ENCODE results near the gene TARBP1.
"Not testable (repeated sequence)": the region's sequence is repeated elsewhere in the genome, so short reads cannot be mapped to it uniquely, and the experiment has no call there.

TARBP1 gene

DNA sequence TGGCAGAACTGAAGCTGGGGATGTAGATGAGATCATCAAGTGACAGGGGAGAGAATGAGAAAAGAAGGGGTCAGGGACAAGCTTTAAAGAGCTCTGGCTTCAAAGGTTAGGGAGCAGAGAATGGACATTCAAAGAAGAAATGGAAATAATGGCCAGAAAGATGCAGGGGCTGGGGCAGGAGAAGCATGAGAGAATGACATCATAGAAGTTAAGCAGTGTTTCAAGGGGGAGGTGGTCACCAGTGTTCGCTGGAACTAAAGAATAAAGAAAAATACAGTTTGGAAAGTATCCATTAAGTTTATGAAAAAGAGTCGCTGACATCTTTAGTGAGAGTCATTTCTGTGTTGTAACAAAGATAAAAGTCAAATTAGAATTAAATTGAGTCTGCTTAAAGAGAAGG is 44.3 kb downstream of the TARBP1 start:
- DNase-seq (ENCODE audit: low spot score), result no peak

DNA sequence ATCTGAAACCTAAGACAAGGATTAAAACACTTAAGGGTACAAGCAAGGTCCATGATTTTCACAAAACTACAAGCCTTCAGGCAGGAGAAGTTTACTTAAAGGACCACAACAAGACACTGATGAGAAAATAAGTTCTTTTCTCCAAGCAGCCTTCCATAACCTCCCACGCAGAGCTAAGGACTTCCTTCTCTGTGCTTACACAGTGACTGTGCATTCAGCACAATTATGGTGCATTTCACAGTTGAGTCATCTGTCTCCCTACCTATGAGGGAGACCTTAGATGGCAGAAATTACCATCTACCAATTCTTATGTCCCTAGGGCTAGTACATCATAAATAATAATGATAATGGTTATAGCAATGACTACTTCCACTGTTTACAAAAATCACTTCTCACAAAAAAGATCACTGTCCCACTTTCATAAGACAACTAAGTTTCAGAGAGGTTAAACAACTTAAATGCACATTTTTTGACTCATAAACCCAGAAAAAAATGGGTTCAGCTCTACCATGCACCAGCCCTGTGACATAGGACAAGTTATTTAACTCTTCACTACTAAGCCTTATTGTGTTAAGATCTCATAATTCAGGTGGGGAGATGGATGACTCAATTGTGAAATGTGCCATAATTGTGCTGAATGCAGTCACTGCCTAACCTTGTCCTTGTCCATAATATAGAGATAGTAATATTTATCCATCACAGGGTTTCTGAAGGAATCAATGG is 45.3 kb downstream of the TARBP1 start:
- DNase-seq (ENCODE audit: low spot score), result peak; percentile 38

DNA sequence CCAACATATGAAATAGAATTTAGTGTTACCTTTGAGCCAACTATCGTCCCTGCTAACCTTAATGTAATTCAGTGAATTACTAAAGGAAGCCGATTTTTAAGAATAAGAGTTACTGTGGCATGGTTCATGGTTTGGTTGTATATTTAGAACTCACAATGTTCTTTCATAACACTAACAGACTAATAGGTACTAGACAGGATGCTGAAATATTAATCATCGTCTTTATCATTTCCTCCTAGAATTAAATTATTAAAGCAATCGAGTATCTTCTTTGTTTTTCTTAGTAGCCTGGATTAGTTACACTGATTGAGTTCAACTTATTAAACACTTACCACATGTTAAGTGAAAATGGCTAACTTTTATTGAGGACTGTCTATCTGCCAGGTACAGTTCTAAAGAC is 47.7 kb downstream of the TARBP1 start:
- DNase-seq (ENCODE audit: low spot score), result no peak

DNA sequence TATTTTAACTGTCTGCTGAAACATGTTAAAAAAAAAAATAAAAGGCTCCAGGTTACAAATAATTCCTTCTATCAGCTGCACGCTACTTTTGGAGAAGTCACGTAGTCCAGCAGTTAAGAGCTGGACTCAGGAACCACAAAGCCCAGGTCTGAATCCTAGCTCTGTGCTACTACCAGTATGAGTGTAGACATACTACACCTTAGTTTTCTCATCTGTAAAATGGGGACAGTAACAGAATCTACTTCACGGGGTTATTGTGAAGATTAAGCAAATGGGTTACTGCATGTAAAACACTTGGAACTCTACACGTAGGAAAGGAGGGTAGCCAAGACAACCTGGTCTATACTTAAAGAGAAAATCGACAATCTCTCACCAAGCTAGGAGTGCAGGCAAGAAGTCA is 48.3 kb downstream of the TARBP1 start:
- DNase-seq (ENCODE audit: low spot score), result no peak

DNA sequence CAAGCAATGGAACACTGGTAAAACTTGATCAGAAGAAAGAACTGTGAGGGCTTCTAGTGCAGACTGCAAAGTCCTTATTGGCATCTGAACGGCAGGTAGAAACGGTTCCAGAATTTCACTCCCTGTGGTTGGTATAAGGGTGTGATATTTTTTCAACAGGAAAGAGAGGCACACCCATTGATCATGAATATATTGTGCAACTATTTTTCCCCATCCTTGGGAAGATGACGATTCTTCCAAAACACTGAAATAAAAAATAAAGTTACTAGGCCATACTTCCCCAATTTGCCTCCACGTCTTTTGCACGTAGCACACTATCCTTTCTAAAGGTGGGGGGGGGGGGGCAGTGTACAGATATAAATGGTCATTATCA is 49.6 kb downstream of the TARBP1 start:
- no peak for DNase-seq (ENCODE audit: low spot score)

DNA sequence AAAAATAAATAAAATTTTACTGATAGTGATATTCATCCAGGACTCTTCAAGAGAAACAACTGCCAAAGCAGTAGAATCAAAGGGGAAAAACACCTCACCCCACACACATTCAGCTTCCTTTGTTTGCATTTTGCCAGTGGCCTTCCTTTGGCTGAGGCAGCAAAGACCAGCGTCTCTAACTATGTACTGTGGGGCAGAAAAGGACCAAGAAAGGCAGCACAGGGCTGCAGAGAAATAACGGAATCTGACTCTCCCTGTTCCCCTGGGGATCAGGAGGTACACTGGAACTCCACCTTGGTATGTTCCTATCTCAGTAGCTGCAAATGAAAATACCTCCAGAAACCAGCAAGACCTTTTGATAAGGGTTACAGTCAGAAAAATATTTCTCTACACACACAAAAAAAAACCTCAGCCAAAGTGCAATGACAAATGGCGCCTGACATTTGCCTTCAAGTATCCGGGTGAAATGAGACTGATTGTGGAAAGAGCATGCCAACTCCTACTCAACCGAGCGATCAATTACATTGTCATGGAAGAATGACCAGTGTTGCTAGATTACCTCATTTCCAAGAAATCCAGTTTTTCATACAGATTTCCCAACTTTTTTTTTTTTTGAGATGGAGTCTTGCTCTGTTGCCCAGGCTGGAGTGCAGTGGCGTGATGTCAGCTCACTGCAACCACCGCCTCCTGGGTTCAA is 50.9 kb downstream of the TARBP1 start:
- DNase-seq (ENCODE audit: low spot score), result no peak

DNA sequence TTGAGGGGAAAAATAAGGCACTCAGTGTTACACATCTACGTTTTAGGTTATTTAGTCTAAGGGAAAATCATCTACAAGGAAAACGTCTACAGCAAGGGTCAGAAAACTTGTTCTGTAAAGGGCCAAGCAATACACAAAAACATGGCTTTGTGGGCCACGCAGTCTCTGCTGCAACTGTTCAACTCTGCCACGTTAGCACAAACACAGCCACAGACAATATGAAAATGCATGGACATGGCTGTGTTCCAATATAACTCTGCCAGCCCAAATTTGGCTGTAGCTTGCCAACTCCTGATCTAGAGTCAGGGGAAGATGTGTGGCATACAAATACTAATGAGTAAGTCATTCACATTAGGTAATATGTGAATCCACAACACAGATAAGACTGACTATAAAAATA is 65.0 kb downstream of the TARBP1 start:
- DNase-seq (ENCODE audit: low spot score), result no peak

DNA sequence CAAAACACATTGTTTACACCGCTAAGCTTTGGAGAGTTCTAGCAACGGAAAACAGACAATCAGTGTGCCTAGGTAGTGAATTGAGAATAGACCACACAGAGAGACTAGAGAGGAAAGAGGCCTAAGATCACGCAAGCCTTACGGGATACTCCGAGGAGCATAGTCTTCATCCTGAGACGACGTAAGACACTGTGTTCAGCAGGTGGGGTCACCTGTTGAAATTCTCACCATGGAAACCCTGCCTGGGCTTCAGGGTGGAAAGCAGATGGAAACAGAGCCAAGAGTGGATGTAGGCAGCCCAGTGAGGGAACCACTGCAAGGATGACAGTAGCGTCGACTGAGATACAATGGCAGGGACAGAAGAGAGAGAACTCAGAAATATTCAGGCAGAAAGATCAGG is 65.5 kb downstream of the TARBP1 start:
- no peak for DNase-seq (ENCODE audit: low spot score)

DNA sequence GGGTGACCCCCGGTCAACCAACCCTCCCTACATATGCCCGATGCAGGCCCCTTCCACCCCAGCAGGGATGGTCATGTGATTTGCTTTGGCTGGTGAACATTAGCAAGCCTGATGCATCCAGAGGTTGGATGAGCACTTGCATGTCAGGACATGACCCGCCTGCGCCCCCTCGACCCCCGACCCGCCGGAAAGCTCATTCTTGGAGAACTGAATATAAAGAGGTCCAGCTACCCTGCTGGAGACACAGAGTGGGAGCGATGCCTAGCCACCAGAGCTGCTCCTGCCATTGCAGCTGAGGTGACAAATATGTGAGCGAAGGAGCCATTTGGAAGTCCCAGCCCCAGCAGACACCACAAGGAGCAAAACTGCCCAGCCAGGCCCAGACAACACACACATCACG is 66.1 kb downstream of the TARBP1 start:
- no peak for DNase-seq (ENCODE audit: low spot score)

DNA sequence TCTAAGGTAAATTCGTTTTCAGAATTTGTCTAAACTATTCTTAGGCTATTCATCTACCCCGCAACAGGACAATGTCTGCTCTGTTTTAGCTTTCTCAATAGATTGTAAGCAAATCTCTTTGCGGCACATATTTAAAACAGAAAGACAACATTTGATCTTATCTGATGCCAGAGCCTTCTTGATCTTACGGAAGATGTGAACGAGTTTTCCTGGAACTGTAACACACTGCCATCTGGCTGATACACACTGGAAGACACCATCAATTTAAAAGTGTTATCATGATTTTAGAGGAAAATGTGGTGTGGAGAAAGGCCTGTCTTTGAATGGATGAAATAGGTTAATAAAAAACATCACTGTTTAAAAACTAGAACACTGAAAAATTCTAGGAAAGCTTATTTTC is 69.7 kb downstream of the TARBP1 start:
- peak; percentile 58 for DNase-seq (ENCODE audit: low spot score)

DNA sequence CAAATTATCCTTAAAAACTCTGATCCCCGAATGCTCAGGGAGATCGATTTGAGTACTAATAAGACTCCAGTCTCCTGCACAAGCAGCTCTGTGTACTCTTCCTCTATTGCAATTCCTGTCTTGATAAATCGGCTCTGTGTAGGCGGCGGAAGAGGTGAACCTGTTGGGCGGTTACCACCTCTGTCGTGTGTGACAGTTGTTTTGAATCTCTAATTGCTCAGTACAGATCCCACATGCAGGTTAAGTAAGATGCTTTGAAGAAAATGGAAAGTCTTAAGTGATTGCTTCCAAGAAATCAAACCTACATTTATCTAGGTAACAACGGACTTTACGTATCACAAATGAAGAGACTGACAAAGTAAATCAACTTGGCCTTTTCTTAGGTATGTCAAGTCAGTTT is 70.2 kb downstream of the TARBP1 start:
- DNase-seq (ENCODE audit: low spot score), result peak; percentile 63

DNA sequence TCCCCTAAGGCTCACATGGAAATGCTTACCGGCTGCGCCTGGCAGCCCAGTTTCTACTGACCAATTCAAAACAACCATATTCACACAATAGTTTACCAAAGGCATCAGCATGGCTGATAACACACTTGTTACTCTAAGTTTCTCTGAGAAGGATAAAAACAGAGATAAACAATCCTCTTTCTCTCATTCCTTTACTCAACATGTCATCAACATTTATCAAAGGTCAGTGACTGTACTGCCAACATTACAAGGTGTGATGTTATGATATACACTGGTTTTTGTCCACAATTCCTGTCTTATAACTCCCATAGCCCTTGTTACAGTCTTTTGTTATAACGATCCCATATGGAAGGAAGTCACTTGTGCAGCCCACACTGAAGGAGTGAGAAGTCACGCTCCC is 72.1 kb downstream of the TARBP1 start:
- no peak for DNase-seq (ENCODE audit: low spot score)

DNA sequence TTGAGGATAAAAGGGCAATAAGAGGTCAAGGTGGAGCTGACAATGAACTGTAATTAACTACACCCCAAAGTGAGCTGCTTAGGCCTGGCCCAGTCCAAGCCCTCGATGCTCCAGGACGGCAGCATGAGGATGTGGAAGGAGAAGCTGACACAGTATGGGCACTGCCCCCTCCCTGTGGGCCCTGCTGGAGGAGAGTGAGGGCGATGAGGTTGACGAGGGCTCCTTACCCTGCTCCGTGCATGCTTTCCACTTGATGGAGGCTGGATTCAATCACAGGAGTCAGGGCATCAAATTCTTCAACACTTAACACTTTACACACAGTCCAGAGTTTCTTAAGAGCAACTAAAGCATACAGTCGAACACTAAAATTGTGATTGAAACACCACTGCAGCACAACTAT is 73.3 kb downstream of the TARBP1 start:
- no peak for DNase-seq (ENCODE audit: low spot score)

DNA sequence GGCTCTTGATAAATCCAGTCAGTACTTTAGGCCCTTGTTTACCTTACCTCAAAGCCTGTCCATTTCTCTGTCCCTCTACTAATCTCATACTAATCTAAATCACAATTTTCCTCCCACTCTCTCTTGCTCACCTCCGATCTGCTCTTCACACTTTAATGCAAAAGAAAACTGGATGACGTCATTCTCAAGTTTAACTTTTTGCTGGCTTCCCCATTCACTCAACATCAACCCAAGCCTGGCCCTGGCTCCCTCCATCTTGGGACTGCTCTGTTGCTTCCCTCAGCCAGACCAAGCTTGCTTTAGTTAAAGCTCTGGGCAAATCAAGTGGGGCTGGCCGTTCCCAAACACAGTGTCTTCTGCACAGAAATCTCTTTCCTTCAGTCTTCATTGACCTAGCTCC is 76.0 kb downstream of the TARBP1 start:
- DNase-seq (ENCODE audit: low spot score), result no peak

DNA sequence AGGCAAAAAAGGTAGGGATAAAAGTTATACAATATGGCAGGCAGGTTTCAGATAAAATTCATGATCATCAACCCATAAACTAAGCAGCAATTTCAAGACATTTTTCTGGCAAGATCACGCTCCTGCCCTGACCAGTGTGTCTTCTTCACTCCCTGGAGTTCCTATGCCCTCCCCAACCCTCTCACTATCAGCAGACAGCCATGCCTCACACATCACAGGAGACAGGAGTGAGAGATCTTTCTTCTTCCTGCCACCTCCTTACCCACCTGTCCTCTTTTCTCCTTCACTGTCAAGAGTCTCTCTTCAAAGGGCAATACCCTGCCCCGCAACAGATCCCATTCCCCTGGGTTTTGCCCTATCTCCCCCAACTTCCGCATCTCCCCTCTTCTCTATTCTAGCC is 77.3 kb downstream of the TARBP1 start:
- no peak for DNase-seq (ENCODE audit: low spot score)

DNA sequence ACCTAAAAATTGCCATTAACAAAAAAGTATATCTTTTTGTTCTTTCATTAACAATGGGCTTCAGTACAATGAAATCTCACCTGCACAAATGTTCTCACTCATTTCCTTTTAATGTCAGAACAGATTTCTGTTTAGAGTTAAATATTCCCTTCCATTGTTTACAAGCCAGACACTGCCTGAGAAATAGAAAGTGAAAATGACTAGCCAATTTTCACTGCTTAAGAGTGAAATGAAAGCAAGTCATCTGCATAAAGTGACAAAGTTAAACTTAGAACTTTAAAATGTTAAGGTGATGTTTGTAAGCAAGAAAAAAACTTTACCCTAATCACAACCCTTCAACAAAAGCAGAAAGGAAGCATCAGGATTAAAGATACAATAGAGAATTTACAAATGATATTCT is 78.2 kb downstream of the TARBP1 start:
- DNase-seq (ENCODE audit: low spot score), result peak; percentile 37

DNA sequence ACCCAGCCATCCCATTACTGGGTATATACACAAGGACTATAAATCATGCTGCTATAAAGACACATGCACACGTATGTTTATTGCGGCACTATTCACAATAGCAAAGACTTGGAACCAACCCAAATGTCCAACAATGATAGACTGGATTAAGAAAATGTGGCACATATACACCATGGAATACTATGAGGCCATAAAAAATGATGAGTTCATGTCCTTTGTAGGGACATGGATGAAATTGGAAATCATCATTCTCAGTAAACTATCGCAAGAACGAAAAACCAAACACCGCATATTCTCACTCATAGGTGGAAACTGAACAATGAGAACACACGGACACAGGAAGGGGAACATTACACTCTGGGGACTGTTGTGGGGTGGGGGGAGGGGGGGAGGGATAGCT is 79.5 kb downstream of the TARBP1 start:
- DNase-seq (ENCODE audit: low spot score), result not testable (repeated sequence)

DNA sequence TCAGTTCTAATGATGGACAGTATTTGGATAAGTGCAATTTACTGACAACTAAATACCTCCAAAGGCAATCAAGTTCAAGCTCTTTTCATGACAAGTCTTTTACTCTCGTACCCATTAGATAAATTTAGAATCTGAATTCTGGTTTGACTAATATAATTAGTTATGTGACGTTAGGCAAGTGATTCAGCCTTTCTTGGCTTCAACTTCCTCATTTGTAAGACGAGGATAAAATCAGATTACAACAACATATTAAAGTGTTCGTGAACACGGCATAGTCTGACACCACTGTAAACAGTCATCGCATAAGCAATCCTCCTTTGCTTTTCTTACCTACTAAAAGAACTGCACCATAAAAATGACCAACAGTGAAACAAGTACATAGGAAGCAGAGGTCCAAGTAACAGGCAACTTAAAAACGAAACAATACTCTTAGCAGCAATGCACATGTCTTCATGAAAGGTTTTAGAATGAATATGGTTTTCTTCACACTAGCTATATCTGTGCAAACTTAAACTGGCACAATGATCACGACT is 80.1 kb downstream of the TARBP1 start:
- peak; percentile 47 for DNase-seq (ENCODE audit: low spot score)

DNA sequence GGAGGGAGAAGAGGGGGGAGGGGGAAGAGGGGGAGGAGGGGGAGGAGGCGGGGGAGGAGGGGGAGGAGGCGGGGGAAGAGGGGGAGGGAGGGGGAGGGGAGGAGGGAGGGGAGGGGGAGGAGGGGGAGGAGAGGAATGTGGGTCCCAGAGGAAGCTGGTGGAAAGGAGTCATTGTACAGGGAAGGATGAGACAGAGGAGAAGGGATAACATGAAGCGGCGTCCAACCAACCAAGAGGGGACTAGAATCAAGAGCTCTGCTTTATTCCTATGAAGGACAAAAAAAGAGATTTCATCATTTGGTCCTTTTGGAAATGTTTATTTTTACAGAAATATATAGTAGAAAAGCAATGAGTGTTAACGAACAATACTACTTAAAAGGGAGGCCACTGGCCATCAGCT is 81.2 kb downstream of the TARBP1 start:
- DNase-seq (ENCODE audit: low spot score), result no peak

DNA sequence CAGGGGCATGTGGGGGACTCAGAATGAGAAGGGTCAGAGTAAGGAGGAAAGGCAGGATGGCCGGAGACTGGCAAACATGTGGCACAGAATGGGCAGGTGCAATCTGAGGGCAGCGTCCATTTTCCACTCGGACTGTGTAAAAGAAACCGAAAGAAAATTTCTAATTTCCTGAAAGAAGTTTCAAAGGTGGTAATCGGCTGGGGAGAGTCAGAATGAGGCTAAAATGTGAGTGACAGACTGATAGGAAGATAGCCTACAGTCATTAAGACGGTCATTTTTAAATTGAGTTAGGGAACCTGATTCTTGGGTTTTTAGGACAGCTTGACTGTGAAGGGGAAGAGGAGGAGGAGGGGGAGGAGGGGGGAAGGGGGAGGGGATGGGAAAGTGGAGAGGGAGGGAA is 82.1 kb downstream of the TARBP1 start:
- DNase-seq (ENCODE audit: low spot score), result no peak

DNA sequence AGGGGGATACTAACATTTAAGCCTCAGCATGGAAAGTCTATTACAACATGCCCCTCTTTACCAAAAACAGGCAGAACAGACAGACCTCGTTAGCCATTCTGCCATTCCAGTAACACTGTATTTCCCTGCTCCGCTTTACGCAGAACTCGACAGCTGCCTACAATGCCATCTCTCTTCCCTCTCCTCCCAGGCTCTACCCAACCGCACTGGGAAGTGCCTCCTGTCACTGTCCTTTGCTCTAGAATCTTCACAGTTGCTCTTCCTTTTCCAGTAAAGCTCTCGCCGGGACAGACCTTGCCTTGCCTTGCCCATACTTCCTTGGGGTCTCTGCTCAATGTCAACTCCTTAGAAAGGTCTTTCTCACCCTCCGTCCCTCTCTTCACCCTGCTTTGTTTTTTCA is 82.9 kb downstream of the TARBP1 start:
- no peak for DNase-seq (ENCODE audit: low spot score)

DNA sequence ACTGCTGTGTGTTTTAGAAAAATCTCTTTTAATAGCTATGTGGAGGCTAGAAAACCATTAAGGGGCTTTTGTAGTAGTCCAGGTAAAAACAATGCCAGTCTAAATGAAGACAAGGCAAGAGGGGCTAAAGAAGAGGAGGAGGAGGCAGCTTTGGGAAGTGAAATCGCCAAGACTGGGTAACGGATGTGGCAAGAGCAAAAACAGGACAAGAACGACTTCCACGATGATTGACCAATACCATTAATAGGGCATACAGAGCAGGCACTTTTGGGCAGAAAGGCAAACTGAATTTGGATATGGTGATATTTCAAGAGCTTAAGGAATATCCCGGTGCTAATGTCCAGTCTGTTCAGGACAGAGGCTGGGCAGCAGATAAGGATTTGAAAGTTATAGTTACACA is 83.7 kb downstream of the TARBP1 start:
- DNase-seq (ENCODE audit: low spot score), result no peak

DNA sequence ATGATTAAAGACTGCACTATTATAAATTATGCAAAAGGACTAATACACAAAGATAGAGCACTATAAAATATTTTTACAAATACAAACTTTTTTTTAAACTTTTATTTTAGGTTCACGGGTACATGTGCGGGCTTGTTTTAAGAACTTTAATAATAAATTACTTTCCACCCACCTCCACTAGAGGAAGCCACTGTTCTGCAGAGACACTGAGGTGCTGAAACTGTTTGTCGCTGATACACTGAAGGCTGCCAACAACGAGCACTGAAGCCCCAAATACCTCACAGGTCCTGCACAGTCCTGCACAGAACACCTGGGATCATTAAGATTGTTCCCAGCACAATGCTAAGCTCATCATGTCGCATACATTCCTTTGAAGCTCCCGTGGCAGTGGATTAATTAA is 85.8 kb downstream of the TARBP1 start:
- DNase-seq (ENCODE audit: low spot score), result no peak

DNA sequence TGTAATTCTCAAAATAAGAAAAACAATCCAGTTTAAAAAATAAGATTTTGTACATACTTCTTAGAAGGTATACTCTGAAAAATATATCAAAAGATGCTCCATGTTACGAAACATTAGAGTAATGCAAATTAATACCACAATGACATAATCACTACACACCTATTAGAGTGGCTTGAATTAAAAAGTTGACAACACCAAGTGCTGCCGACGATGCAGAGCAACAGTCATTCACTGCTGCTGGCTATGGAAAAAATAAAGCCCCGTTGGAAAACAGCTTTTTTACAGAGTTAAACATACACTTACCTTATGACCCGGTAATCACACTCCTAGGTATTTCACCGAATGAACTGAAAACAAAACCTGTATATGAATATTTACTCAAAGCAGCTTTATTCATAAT is 90.9 kb downstream of the TARBP1 start:
- DNase-seq (ENCODE audit: low spot score), result no peak
